Peyer's patch (tissue), 4 donors: ENCODE results near the gene XIRP2.

Source experiments
- CTCF ChIP-seq, 6 experiments: fragments of 450-650 bp in 4 of 6; fragments of 200-600 bp in 2 of 6; sonication (generic) in 1 of 6; IDR thresholded peaks; one replicate each; pipeline ENCODE4 v1.5.1; 2017 to 2019; ENCODE audit warnings: antibody characterized with exemption in 6 of 6, mild to moderate bottlenecking in 3 of 6, moderate library complexity in 1 of 6
- POLR2A ChIP-seq, 2 donors: fragments of 450-650 bp; IDR thresholded peaks; one replicate each; pipeline ENCODE4 v1.5.1; 2017; ENCODE audit warnings: antibody characterized with exemption in 2 of 2, mild to moderate bottlenecking in 2 of 2, moderate library complexity in 2 of 2

GRCh38 chr2:167183931-167184330, 295.7 kb downstream of the XIRP2 start:
- no peak for TF ChIP-seq CTCF (IDR thresholded peaks at IDR 0.05)
- TF ChIP-seq POLR2A (IDR thresholded peaks at IDR 0.05) = no peak
